ENCODE measurements around the gene C4orf54. TPM values are rescaled to one million over a fixed set of nuclear protein-coding genes. Genes with fewer than 3 reads are reported as not detected.

The C4orf54 gene
- total and polyA plus RNA-seq, 2 experiments from 2014 or later, result 0.06 TPM; not detected in 1

DNA sequence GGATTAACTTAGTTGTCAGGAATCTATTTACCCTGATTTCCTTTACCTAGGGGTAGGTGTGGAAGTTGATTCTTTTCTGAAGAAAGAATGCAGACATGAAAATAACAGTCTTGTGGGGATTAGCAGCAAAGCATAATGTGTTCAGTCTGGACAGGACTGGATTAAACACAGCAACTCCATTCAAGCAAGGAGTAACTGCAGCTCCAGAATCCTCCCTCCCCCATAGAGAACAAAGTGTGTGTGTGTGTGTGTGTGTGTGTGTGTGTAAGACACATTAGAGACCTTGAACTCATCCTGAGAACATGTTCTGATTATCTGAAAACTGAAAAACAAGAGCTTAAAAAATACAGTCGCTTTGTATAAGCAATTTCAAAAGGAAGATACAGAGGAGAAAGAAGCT lies 9.3 kb downstream of the C4orf54 start:
- H3K4me1 ChIP-seq (ENCODE audit: low read depth), result peaks cover 35% of the 10 kb centered on the region
- DNase-seq (ENCODE audit: low read depth in 1 of 2, low spot score in 1 of 2), result no peak
- no peaks in the 10 kb centered on the region for H3K9me3 ChIP-seq (ENCODE audit: low read depth)
- peak overlapping the region; percentile 24 for H3K27ac ChIP-seq
- TF ChIP-seq, protein P1, sequence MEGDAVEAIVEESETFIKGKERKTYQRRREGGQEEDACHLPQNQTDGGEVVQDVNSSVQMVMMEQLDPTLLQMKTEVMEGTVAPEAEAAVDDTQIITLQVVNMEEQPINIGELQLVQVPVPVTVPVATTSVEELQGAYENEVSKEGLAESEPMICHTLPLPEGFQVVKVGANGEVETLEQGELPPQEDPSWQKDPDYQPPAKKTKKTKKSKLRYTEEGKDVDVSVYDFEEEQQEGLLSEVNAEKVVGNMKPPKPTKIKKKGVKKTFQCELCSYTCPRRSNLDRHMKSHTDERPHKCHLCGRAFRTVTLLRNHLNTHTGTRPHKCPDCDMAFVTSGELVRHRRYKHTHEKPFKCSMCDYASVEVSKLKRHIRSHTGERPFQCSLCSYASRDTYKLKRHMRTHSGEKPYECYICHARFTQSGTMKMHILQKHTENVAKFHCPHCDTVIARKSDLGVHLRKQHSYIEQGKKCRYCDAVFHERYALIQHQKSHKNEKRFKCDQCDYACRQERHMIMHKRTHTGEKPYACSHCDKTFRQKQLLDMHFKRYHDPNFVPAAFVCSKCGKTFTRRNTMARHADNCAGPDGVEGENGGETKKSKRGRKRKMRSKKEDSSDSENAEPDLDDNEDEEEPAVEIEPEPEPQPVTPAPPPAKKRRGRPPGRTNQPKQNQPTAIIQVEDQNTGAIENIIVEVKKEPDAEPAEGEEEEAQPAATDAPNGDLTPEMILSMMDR (IDR thresholded peaks at IDR 0.05; ENCODE audit: low read depth, low read length), result no peak
- H3K27me3 ChIP-seq, result no peaks in the 10 kb centered on the region
- no peak overlapping the region for H3K4me3 ChIP-seq
- no peaks in the 10 kb centered on the region for H3K36me3 ChIP-seq

DNA sequence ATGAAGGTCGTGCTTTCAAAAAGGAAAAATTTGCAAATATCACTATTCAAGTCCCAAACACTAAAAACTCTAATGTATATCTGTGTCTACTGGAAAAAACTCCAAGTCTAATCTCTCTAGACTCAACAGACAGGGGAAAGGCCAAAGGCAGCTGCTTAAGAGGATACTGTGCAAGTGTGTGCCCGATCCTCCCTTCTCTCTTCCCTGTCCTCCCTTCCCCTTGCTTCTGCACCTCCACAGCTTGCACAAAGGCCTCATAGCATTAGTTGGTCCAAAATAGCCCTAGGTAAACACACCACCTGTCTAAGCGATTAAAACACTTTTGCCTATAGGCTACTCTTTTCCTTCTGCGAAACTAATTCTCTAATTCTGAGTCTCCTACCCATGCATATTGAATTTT lies 10.6 kb downstream of the C4orf54 start:
- H3K4me1 ChIP-seq (ENCODE audit: low read depth), result peaks cover 39% of the 10 kb centered on the region
- no peak overlapping the region for H3K27ac ChIP-seq
- no peaks in the 10 kb centered on the region for H3K9me3 ChIP-seq (ENCODE audit: low read depth)
- H3K4me3 ChIP-seq, result no peak overlapping the region
- TF ChIP-seq, protein P1 (IDR thresholded peaks at IDR 0.05; ENCODE audit: low read depth, low read length), result no peak
- no peaks in the 10 kb centered on the region for H3K36me3 ChIP-seq
- no peaks in the 10 kb centered on the region for H3K27me3 ChIP-seq
- DNase-seq (ENCODE audit: low read depth in 1 of 2, low spot score in 1 of 2), result no peak

DNA sequence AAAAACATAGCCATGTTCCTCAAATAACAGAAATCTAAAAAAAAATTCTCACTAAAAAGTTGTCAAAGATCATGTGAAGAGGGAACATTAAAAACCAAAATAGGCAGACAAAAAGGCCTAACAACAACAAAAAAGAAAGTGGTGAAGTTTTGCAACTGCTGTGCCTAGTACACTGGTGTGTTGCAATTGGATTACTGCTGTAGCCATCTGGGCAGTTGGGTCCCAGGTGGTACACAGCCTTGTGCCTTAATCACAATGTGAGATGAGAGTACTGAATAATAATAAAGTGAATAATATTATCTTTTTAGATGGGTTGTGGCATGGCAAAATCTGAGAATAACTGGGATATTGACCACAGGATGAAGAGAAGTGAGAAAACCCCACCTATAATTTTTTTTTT lies 12.0 kb downstream of the C4orf54 start:
- Histone ChIP-seq H3K4me3 (no peak overlapping the region), H3K36me3 (no peaks in the 10 kb centered on the region), H3K4me1 (ENCODE audit: low read depth) (peaks cover 39% of the 10 kb centered on the region), H3K27me3 (no peaks in the 10 kb centered on the region), H3K27ac (no peak overlapping the region), H3K9me3 (ENCODE audit: low read depth) (no peaks in the 10 kb centered on the region)
- DNase-seq (ENCODE audit: low read depth in 1 of 2, low spot score in 1 of 2), result no peak
- TF ChIP-seq, protein P1 (IDR thresholded peaks at IDR 0.05; ENCODE audit: low read depth, low read length), result no peak

DNA sequence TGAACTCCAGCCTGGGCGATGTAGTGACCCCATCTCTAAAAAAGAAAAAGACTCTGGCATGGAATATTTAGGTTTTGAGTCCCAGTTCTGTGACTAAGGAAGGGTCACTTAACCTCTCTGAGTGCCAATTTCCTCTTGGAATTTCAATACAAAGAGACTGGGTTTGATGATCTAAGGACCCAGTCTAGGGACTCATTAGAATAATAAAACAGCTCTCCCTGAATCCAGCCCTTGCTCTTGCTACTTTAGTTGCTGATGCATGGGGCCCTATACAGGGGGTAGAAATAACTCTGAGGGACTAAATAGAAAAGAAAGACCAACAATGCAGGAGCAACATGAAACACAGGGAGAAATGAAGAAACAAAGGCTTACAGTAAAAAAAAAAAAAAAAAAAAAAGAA lies 12.6 kb downstream of the C4orf54 start:
- Histone ChIP-seq H3K27me3 (no peaks in the 10 kb centered on the region), H3K36me3 (no peaks in the 10 kb centered on the region), H3K27ac (no peak overlapping the region), H3K4me3 (no peak overlapping the region), H3K4me1 (ENCODE audit: low read depth) (peaks cover 39% of the 10 kb centered on the region), H3K9me3 (ENCODE audit: low read depth) (no peaks in the 10 kb centered on the region)
- TF ChIP-seq, protein P1 (IDR thresholded peaks at IDR 0.05; ENCODE audit: low read depth, low read length), result no peak
- no peak for DNase-seq (ENCODE audit: low read depth in 1 of 2, low spot score in 1 of 2)

DNA sequence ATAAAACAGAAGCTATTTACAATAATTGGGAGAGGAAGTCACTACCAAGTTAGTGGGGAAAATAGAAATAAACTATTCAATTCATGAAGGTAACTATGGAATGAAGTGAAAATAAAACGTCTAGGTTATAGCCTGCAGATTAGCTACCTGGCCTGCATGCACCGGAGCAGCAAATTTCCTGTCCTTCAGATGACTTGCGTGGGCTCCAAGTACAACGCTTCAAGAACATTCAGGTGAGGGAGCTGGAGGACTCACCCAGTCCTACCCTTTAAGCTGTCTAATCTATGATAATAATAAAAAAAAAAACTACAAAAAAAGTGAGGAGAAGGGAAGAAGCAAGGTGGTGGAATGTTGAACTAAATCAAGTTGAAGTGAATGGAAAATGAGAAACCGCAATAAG lies 13.2 kb downstream of the C4orf54 start:
- Histone ChIP-seq H3K36me3 (no peaks in the 10 kb centered on the region), H3K9me3 (ENCODE audit: low read depth) (no peaks in the 10 kb centered on the region), H3K27me3 (no peaks in the 10 kb centered on the region), H3K27ac (no peak overlapping the region), H3K4me3 (no peak overlapping the region), H3K4me1 (ENCODE audit: low read depth) (peaks cover 39% of the 10 kb centered on the region)
- DNase-seq (ENCODE audit: low read depth in 1 of 2, low spot score in 1 of 2), result no peak
- TF ChIP-seq, protein P1 (IDR thresholded peaks at IDR 0.05; ENCODE audit: low read depth, low read length), result no peak
